ENCODE measurements around the gene FOXP4.

DNA sequence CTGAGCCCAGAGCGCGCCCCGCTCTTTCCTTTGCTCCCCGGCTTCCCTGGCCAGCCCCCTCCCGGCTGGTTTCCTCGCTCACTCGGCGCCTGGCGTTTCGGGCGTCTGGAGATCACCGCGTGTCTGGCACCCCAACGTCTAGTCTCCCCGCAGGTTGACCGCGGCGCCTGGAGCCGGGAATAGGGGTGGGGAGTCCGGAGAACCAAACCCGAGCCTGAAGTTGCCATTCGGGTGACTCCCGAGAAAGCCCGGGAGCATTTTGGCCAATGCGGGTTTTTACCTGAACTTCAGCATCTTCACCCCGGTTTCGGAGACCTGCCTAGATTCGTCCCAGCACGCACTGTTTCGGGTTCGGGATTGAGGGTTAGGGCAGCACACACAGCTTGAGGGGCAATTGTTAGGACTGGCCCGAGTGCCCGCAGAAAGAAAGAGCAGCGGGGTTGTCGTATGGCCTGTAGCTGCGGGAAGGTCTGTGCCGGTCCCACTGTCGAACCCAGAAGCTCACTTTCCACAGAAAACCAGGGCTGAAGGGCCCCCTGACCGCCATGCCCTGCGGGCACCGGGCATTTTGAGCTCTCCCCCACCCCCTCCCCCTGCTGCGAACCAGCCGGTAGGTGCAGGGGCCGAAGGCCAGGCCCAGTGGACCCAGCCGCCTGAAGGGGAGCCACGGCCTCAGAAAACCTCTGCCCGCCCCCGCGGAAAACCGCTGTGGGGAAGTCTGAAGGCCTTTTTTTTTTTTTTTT, 2.1 kb downstream of the FOXP4 start:
- TF ChIP-seq CTCF (IDR thresholded peaks at IDR 0.05; ENCODE audit: low read depth, low read length) (no peak), EZH2phosphoT487 (IDR thresholded peaks at IDR 0.05; ENCODE audit: low read depth) (no peak)

Data from OCI-LY3 (cell line).